ENCODE data around the gene FAM3B.

The FAM3B gene

GRCh38 chr21:41318218-41318617, 1.6 kb downstream of the FAM3B start:
- no peak for DNase-seq (ENCODE audit: low read depth)
- no peak overlapping the region for H3K4me3 ChIP-seq (ENCODE audit: control insufficient read depth, low read depth, low read length)
- no peak for TF ChIP-seq CTCF (IDR thresholded peaks at IDR 0.05; ENCODE audit: control insufficient read depth, insufficient read depth, low read depth, low read length, missing control alignments)

GRCh38 chr21:41319273-41319672, 2.7 kb downstream of the FAM3B start:
- no peak for DNase-seq (ENCODE audit: low read depth)
- no peak overlapping the region for H3K4me3 ChIP-seq (ENCODE audit: control insufficient read depth, low read depth, low read length)
- TF ChIP-seq CTCF (IDR thresholded peaks at IDR 0.05; ENCODE audit: control insufficient read depth, insufficient read depth, low read depth, low read length, missing control alignments): no peak

- H3K4me3 ChIP-seq (ENCODE audit: control insufficient read depth, low read depth, low read length): no peak overlapping the region
- DNase-seq (ENCODE audit: low read depth): no peak
- no peak for TF ChIP-seq CTCF (IDR thresholded peaks at IDR 0.05; ENCODE audit: control insufficient read depth, insufficient read depth, low read depth, low read length, missing control alignments)
Observed at GRCh38 chr21:41321211-41321907, 4.8 kb downstream of the FAM3B start.

- TF ChIP-seq CTCF (IDR thresholded peaks at IDR 0.05; ENCODE audit: control insufficient read depth, insufficient read depth, low read depth, low read length, missing control alignments): no peak
- no peak for DNase-seq (ENCODE audit: low read depth)
- H3K4me3 ChIP-seq (ENCODE audit: control insufficient read depth, low read depth, low read length): no peak overlapping the region
Observed at GRCh38 chr21:41321908-41322495, 5.4 kb downstream of the FAM3B start.

- no peak overlapping the region for H3K4me3 ChIP-seq (ENCODE audit: control insufficient read depth, low read depth, low read length)
Observed at GRCh38 chr21:41322496-41323382, 6.1 kb downstream of the FAM3B start.

More at GRCh38 chr21:41322496-41323382, 6.1 kb downstream of the FAM3B start:
- no peak for TF ChIP-seq CTCF (IDR thresholded peaks at IDR 0.05; ENCODE audit: control insufficient read depth, insufficient read depth, low read depth, low read length, missing control alignments)
- DNase-seq (ENCODE audit: low read depth): no peak

Data from AG09309 (cell line).